Mucosa of descending colon (tissue), 3 donors: Measurements from ENCODE around the gene UVRAG. TPM values are rescaled to one million over a fixed set of nuclear protein-coding genes. Genes with fewer than 3 reads are reported as not detected.

Source experiments
- ATAC-seq: fragments of 200-7000 bp; cut with Tn5 transposase; one replicate; pipeline ENCODE4 v1.9.1; 2020; ENCODE audit warnings: mild to moderate bottlenecking, moderate library complexity
- DNase-seq, 3 donors: peaks; one replicate each; pipeline ENCODE4 v3.0.0-alpha.2; 2020
- H3K36me3 ChIP-seq: fragments of 200-600 bp; one replicate; pipeline ENCODE4 v1.8.0; 2021; ENCODE audit warnings: low read depth, mild to moderate bottlenecking
- H3K4me1 ChIP-seq: fragments of 200-600 bp; one replicate; pipeline ENCODE4 v1.8.0; 2021; ENCODE audit warnings: low read depth, mild to moderate bottlenecking
- H3K4me3 ChIP-seq: fragments of 200-600 bp; one replicate; pipeline ENCODE4 v1.8.0; 2021; ENCODE audit warnings: mild to moderate bottlenecking
- H3K9me3 ChIP-seq: fragments of 200-600 bp; one replicate; pipeline ENCODE4 v1.8.0; 2021; ENCODE audit warnings: mild to moderate bottlenecking
- intact Hi-C, 2 donors: fragments of 100-400 bp; cut with DNase I in 1 of 2; cut with micrococcal nuclease in 1 of 2; formaldehyde crosslinking; loops; one replicate each; pipeline versions ENCODE4 v1.11.0 to v1.11.1; 2022; cut with DNase I, micrococcal nuclease
- total RNA-seq, 3 donors: library from RNA; stranded (reverse); fragmentation: NEBNext Ultra II Directional in 2 of 3; extraction: Animal tissue kit (Norgen Biotek cat#: 25700) in 2 of 3; gene quantifications; one replicate each; pipeline versions ENCODE4 v1.2.1 to v1.2.4, GENCODE V29; 2021 to 2023
- TF ChIP-seq, protein P1 (sequence below): fragments of 200-600 bp; IDR thresholded peaks from one replicate; pipeline ENCODE4 v1.8.0; 2022; ENCODE audit warnings: antibody characterized with exemption, mild to moderate bottlenecking
- donor health status: DM: no; HTN: no; CAD: no; lungs with moderate emphysema.
- donor health status: DM: no; HTN: no; CAD: no.
- donor health status: DM: no; HTN: yes; CAD: no.

The UVRAG gene
- total RNA-seq, 3 donors from 2014 or later = 14.9 to 37.1 (median 16.9) TPM

GRCh38 chr11:75836417-75836816 lies 21.4 kb downstream of the UVRAG start:
- Histone ChIP-seq H3K36me3 (no peaks in the 10 kb centered on the region), H3K9me3 (no peaks in the 10 kb centered on the region), H3K4me1 (no peaks in the 10 kb centered on the region), H3K4me3 (no peak overlapping the region)
- no peak for DNase-seq
- intact Hi-C loops = no loop called here
- TF ChIP-seq, protein P1, sequence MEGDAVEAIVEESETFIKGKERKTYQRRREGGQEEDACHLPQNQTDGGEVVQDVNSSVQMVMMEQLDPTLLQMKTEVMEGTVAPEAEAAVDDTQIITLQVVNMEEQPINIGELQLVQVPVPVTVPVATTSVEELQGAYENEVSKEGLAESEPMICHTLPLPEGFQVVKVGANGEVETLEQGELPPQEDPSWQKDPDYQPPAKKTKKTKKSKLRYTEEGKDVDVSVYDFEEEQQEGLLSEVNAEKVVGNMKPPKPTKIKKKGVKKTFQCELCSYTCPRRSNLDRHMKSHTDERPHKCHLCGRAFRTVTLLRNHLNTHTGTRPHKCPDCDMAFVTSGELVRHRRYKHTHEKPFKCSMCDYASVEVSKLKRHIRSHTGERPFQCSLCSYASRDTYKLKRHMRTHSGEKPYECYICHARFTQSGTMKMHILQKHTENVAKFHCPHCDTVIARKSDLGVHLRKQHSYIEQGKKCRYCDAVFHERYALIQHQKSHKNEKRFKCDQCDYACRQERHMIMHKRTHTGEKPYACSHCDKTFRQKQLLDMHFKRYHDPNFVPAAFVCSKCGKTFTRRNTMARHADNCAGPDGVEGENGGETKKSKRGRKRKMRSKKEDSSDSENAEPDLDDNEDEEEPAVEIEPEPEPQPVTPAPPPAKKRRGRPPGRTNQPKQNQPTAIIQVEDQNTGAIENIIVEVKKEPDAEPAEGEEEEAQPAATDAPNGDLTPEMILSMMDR = no peak
- ATAC-seq = no peak

GRCh38 chr11:75839851-75840250 lies 24.8 kb downstream of the UVRAG start:
- intact Hi-C loops = no loop called here
- ATAC-seq (no peak), DNase-seq (no peak)
- TF ChIP-seq, protein P1 = no peak
- Histone ChIP-seq H3K4me3 (no peak overlapping the region), H3K36me3 (no peaks in the 10 kb centered on the region), H3K4me1 (no peaks in the 10 kb centered on the region), H3K9me3 (no peaks in the 10 kb centered on the region)

- intact Hi-C loops = no loop called here
- ATAC-seq (no peak), DNase-seq (no peak)
- TF ChIP-seq, protein P1 = no peak
- Histone ChIP-seq H3K36me3 (no peaks in the 10 kb centered on the region), H3K4me1 (no peaks in the 10 kb centered on the region), H3K9me3 (no peaks in the 10 kb centered on the region), H3K4me3 (no peak overlapping the region)
Measured at GRCh38 chr11:75840522-75840921, 25.5 kb downstream of the UVRAG start.

DNA sequence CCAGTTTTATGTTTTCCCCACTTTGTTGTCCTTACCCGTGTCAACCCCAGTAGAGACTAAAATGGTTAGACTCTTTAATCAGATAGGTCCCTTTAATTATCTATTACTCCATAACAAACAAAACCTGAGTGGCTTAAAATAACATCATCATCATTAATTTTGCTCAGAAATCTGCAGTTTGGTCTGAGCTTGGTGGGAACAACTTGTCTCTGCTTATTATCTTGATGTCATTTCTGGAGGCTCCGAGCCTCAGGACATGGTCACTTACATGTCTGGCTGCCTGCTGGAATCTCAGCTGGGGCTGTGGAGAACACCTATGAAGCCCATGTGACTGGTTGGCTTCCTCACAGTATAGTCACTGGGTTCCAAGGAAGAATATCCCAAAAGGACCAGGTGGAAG lies 26.7 kb downstream of the UVRAG start:
- Histone ChIP-seq H3K9me3 (no peaks in the 10 kb centered on the region), H3K4me1 (no peaks in the 10 kb centered on the region), H3K4me3 (no peak overlapping the region), H3K36me3 (no peaks in the 10 kb centered on the region)
- no peak for DNase-seq
- TF ChIP-seq, protein P1 = no peak
- intact Hi-C loops = no loop called here
- no peak for ATAC-seq

GRCh38 chr11:75845324-75845723 lies 30.3 kb downstream of the UVRAG start:
- Histone ChIP-seq H3K9me3 (no peaks in the 10 kb centered on the region), H3K4me3 (no peak overlapping the region), H3K36me3 (no peaks in the 10 kb centered on the region), H3K4me1 (no peaks in the 10 kb centered on the region)
- no peak for DNase-seq
- TF ChIP-seq, protein P1 = no peak
- no peak for ATAC-seq
- intact Hi-C loops = no loop called here

DNA sequence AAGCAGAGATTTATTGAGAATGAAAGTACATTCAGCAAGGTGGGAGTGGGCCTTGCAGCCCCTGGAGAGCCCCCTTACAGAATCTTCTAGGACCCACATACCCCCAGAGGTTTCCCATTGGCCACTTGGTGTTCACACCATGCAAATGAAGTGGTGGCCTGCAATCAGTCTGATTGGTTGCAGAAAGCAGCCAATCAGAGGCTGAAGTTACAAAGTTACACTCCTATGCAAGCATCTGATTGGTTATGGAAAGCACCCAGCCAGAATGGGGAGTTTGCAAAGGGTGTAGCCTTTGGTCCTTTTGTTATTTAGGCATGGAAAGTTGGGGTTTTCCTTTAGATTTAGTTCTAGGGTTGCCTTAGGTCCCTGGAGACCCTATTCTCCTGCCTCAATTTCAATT lies 34.9 kb downstream of the UVRAG start:
- H3K4me3 ChIP-seq = no peak overlapping the region
- no peak for DNase-seq
- TF ChIP-seq, protein P1 = no peak
- no peak for ATAC-seq
- H3K36me3 ChIP-seq = no peaks in the 10 kb centered on the region
- intact Hi-C loops = no loop called here
- H3K4me1 ChIP-seq = no peaks in the 10 kb centered on the region
- no peaks in the 10 kb centered on the region for H3K9me3 ChIP-seq
